ENCODE results near the gene ANGPT4.

Gene ANGPT4

GRCh38 chr20:952196-952795, 36.2 kb upstream of the ANGPT4 start:
- H3K9me3 ChIP-seq (ENCODE audit: control insufficient read depth, low read length): no peaks in the 10 kb centered on the region
- H3K4me1 ChIP-seq (ENCODE audit: control insufficient read depth, insufficient read depth, low read length): no peaks in the 10 kb centered on the region
- peaks cover 9% of the 10 kb centered on the region for H3K27me3 ChIP-seq (ENCODE audit: control insufficient read depth, insufficient read depth, low read length)
- H3K4me3 ChIP-seq (ENCODE audit: low read length): no peak overlapping the region
- no peaks in the 10 kb centered on the region for H3K36me3 ChIP-seq (ENCODE audit: control insufficient read depth, insufficient read depth, low read length)
- H3K9ac ChIP-seq (ENCODE audit: low read length): no peak overlapping the region

- Histone ChIP-seq H3K36me3 (ENCODE audit: control insufficient read depth, insufficient read depth, low read length) (no peaks in the 10 kb centered on the region), H3K9ac (ENCODE audit: low read length) (no peak overlapping the region), H3K4me3 (ENCODE audit: low read length) (no peak overlapping the region), H3K4me1 (ENCODE audit: control insufficient read depth, insufficient read depth, low read length) (no peaks in the 10 kb centered on the region), H3K9me3 (ENCODE audit: control insufficient read depth, low read length) (no peaks in the 10 kb centered on the region), H3K27me3 (ENCODE audit: control insufficient read depth, insufficient read depth, low read length) (peaks cover 9% of the 10 kb centered on the region)
Measured at GRCh38 chr20:951384-952169, 35.4 kb upstream of the ANGPT4 start.

GRCh38 chr20:949717-950116, 33.6 kb upstream of the ANGPT4 start:
- H3K9ac ChIP-seq (ENCODE audit: low read length): no peak overlapping the region
- H3K4me3 ChIP-seq (ENCODE audit: low read length): no peak overlapping the region
- H3K9me3 ChIP-seq (ENCODE audit: control insufficient read depth, low read length): no peaks in the 10 kb centered on the region
- H3K4me1 ChIP-seq (ENCODE audit: control insufficient read depth, insufficient read depth, low read length): peaks cover 8% of the 10 kb centered on the region
- H3K27me3 ChIP-seq (ENCODE audit: control insufficient read depth, insufficient read depth, low read length): peaks cover 9% of the 10 kb centered on the region
- H3K36me3 ChIP-seq (ENCODE audit: control insufficient read depth, insufficient read depth, low read length): no peaks in the 10 kb centered on the region

- no peaks in the 10 kb centered on the region for H3K9me3 ChIP-seq (ENCODE audit: control insufficient read depth, low read length)
- peaks cover 7% of the 10 kb centered on the region for H3K27me3 ChIP-seq (ENCODE audit: control insufficient read depth, insufficient read depth, low read length)
- H3K36me3 ChIP-seq (ENCODE audit: control insufficient read depth, insufficient read depth, low read length): no peaks in the 10 kb centered on the region
- no peak overlapping the region for H3K4me3 ChIP-seq (ENCODE audit: low read length)
- no peak overlapping the region for H3K9ac ChIP-seq (ENCODE audit: low read length)
- peaks cover 14% of the 10 kb centered on the region for H3K4me1 ChIP-seq (ENCODE audit: control insufficient read depth, insufficient read depth, low read length)
Measured at GRCh38 chr20:946826-947225, 30.7 kb upstream of the ANGPT4 start.

- Histone ChIP-seq H3K9ac (ENCODE audit: low read length) (no peak overlapping the region), H3K9me3 (ENCODE audit: control insufficient read depth, low read length) (no peaks in the 10 kb centered on the region), H3K27me3 (ENCODE audit: control insufficient read depth, insufficient read depth, low read length) (peaks cover 7% of the 10 kb centered on the region), H3K36me3 (ENCODE audit: control insufficient read depth, insufficient read depth, low read length) (no peaks in the 10 kb centered on the region), H3K4me3 (ENCODE audit: low read length) (no peak overlapping the region), H3K4me1 (ENCODE audit: control insufficient read depth, insufficient read depth, low read length) (peaks cover 14% of the 10 kb centered on the region)
Measured at GRCh38 chr20:945841-946240, 29.7 kb upstream of the ANGPT4 start.

- no peak overlapping the region for H3K9ac ChIP-seq (ENCODE audit: low read length)
- no peaks in the 10 kb centered on the region for H3K9me3 ChIP-seq (ENCODE audit: control insufficient read depth, low read length)
- no peak overlapping the region for H3K4me3 ChIP-seq (ENCODE audit: low read length)
- peaks cover 14% of the 10 kb centered on the region for H3K4me1 ChIP-seq (ENCODE audit: control insufficient read depth, insufficient read depth, low read length)
- no peaks in the 10 kb centered on the region for H3K36me3 ChIP-seq (ENCODE audit: control insufficient read depth, insufficient read depth, low read length)
- peaks cover 4% of the 10 kb centered on the region for H3K27me3 ChIP-seq (ENCODE audit: control insufficient read depth, insufficient read depth, low read length)
Measured at GRCh38 chr20:944774-945410, 28.8 kb upstream of the ANGPT4 start.

GRCh38 chr20:944148-944547, 28.0 kb upstream of the ANGPT4 start:
- Histone ChIP-seq H3K27me3 (ENCODE audit: control insufficient read depth, insufficient read depth, low read length) (peaks cover 4% of the 10 kb centered on the region), H3K4me1 (ENCODE audit: control insufficient read depth, insufficient read depth, low read length) (peaks cover 14% of the 10 kb centered on the region), H3K9ac (ENCODE audit: low read length) (no peak overlapping the region), H3K36me3 (ENCODE audit: control insufficient read depth, insufficient read depth, low read length) (no peaks in the 10 kb centered on the region), H3K4me3 (ENCODE audit: low read length) (no peak overlapping the region), H3K9me3 (ENCODE audit: control insufficient read depth, low read length) (no peaks in the 10 kb centered on the region)

- Histone ChIP-seq H3K4me1 (ENCODE audit: control insufficient read depth, insufficient read depth, low read length) (peaks cover 14% of the 10 kb centered on the region), H3K4me3 (ENCODE audit: low read length) (no peak overlapping the region)
Measured at GRCh38 chr20:942611-943010, 26.5 kb upstream of the ANGPT4 start.

GRCh38 chr20:940926-941325, 24.8 kb upstream of the ANGPT4 start:
- no peaks in the 10 kb centered on the region for H3K36me3 ChIP-seq (ENCODE audit: control insufficient read depth, insufficient read depth, low read length)
- peaks cover 14% of the 10 kb centered on the region for H3K4me1 ChIP-seq (ENCODE audit: control insufficient read depth, insufficient read depth, low read length)
- no peak overlapping the region for H3K9ac ChIP-seq (ENCODE audit: low read length)

More at GRCh38 chr20:942611-943010, 26.5 kb upstream of the ANGPT4 start:
- peaks cover 4% of the 10 kb centered on the region for H3K27me3 ChIP-seq (ENCODE audit: control insufficient read depth, insufficient read depth, low read length)
- H3K9me3 ChIP-seq (ENCODE audit: control insufficient read depth, low read length): no peaks in the 10 kb centered on the region
- H3K36me3 ChIP-seq (ENCODE audit: control insufficient read depth, insufficient read depth, low read length): no peaks in the 10 kb centered on the region
- no peak overlapping the region for H3K9ac ChIP-seq (ENCODE audit: low read length)

GRCh38 chr20:939606-940005, 23.5 kb upstream of the ANGPT4 start:
- no peaks in the 10 kb centered on the region for H3K27me3 ChIP-seq (ENCODE audit: control insufficient read depth, insufficient read depth, low read length)
- H3K36me3 ChIP-seq (ENCODE audit: control insufficient read depth, insufficient read depth, low read length): no peaks in the 10 kb centered on the region
- no peak overlapping the region for H3K4me3 ChIP-seq (ENCODE audit: low read length)
- no peak overlapping the region for H3K9ac ChIP-seq (ENCODE audit: low read length)
- H3K9me3 ChIP-seq (ENCODE audit: control insufficient read depth, low read length): no peaks in the 10 kb centered on the region
- peaks cover 5% of the 10 kb centered on the region for H3K4me1 ChIP-seq (ENCODE audit: control insufficient read depth, insufficient read depth, low read length)

More at GRCh38 chr20:940926-941325, 24.8 kb upstream of the ANGPT4 start:
- peaks cover 1% of the 10 kb centered on the region for H3K27me3 ChIP-seq (ENCODE audit: control insufficient read depth, insufficient read depth, low read length)
- no peaks in the 10 kb centered on the region for H3K9me3 ChIP-seq (ENCODE audit: control insufficient read depth, low read length)
- no peak overlapping the region for H3K4me3 ChIP-seq (ENCODE audit: low read length)

GRCh38 chr20:934186-934840, 18.2 kb upstream of the ANGPT4 start:
- Histone ChIP-seq H3K4me1 (ENCODE audit: control insufficient read depth, insufficient read depth, low read length) (peaks cover 9% of the 10 kb centered on the region), H3K27me3 (ENCODE audit: control insufficient read depth, insufficient read depth, low read length) (no peaks in the 10 kb centered on the region), H3K9me3 (ENCODE audit: control insufficient read depth, low read length) (no peaks in the 10 kb centered on the region), H3K4me3 (ENCODE audit: low read length) (no peak overlapping the region), H3K36me3 (ENCODE audit: control insufficient read depth, insufficient read depth, low read length) (no peaks in the 10 kb centered on the region), H3K9ac (ENCODE audit: low read length) (no peak overlapping the region)

- no peaks in the 10 kb centered on the region for H3K9me3 ChIP-seq (ENCODE audit: control insufficient read depth, low read length)
- H3K4me3 ChIP-seq (ENCODE audit: low read length): no peak overlapping the region
- H3K9ac ChIP-seq (ENCODE audit: low read length): no peak overlapping the region
- no peaks in the 10 kb centered on the region for H3K27me3 ChIP-seq (ENCODE audit: control insufficient read depth, insufficient read depth, low read length)
- peaks cover 9% of the 10 kb centered on the region for H3K4me1 ChIP-seq (ENCODE audit: control insufficient read depth, insufficient read depth, low read length)
- H3K36me3 ChIP-seq (ENCODE audit: control insufficient read depth, insufficient read depth, low read length): no peaks in the 10 kb centered on the region
Measured at GRCh38 chr20:933029-933428, 16.9 kb upstream of the ANGPT4 start.

Data from mucosa of stomach (tissue), 1 donor.